Measurements from ENCODE around the gene COL26A1.

DNA sequence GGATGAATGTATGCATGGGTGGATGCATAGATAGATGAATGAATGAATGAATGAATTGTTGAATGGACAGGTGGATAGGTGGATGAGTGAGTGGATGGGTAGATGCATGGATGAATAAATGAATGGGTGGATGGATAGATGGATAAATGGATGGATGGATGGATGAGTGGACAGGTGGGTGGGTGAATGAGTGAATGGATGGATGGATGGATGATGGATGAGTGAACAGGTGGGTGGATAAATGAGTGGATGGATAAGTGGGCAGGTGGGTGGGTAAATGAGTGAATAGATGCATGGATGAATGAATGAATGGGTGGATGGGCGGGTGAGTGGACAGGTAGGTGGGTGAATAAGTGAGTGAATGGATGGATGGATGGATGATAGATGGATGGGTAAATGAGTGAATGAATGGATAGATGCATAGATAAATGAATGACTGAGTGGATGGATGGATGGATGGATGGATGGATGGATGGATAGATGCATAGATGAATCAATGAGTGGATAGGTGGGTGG, 193.8 kb downstream of the COL26A1 start:
- TF ChIP-seq, protein P1, sequence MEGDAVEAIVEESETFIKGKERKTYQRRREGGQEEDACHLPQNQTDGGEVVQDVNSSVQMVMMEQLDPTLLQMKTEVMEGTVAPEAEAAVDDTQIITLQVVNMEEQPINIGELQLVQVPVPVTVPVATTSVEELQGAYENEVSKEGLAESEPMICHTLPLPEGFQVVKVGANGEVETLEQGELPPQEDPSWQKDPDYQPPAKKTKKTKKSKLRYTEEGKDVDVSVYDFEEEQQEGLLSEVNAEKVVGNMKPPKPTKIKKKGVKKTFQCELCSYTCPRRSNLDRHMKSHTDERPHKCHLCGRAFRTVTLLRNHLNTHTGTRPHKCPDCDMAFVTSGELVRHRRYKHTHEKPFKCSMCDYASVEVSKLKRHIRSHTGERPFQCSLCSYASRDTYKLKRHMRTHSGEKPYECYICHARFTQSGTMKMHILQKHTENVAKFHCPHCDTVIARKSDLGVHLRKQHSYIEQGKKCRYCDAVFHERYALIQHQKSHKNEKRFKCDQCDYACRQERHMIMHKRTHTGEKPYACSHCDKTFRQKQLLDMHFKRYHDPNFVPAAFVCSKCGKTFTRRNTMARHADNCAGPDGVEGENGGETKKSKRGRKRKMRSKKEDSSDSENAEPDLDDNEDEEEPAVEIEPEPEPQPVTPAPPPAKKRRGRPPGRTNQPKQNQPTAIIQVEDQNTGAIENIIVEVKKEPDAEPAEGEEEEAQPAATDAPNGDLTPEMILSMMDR (conservative IDR thresholded peaks at IDR 0.05), result no peak
- TF ChIP-seq EZH2 (IDR thresholded peaks at IDR 0.05; ENCODE audit: low read depth), result no peak

All from PC-9 (cell line).